Glutamatergic neuron (in vitro differentiated cells): ENCODE data around the gene KRTAP27-1. TPM values are rescaled to one million over a fixed set of nuclear protein-coding genes. Genes with fewer than 3 reads are reported as not detected.

Experiments
- DNase-seq: peaks from one replicate; pipeline ENCODE4 v3.0.0; 2022
- H3K27ac Mint-ChIP-seq: one replicate; pipeline ENCODE4 v1.8.0; 2020; ENCODE audit warnings: mild to moderate bottlenecking, mixed read lengths, inconsistent platforms; ENCODE audit not compliant: unreplicated experiment
- H3K27me3 Mint-ChIP-seq: one replicate; pipeline ENCODE4 v1.8.0; 2020; ENCODE audit warnings: mild to moderate bottlenecking, moderate library complexity, mixed read lengths, inconsistent platforms; ENCODE audit not compliant: unreplicated experiment
- H3K36me3 Mint-ChIP-seq: one replicate; pipeline ENCODE4 v1.8.0; 2020; ENCODE audit warnings: mild to moderate bottlenecking, mixed read lengths, inconsistent platforms; ENCODE audit not compliant: unreplicated experiment
- H3K4me1 Mint-ChIP-seq: one replicate; pipeline ENCODE4 v1.8.0; 2020; ENCODE audit warnings: mild to moderate bottlenecking, low read depth, mixed read lengths, inconsistent platforms; ENCODE audit not compliant: unreplicated experiment
- H3K4me3 Mint-ChIP-seq: one replicate; pipeline ENCODE4 v1.8.0; 2020; ENCODE audit warnings: mild to moderate bottlenecking, mixed read lengths, inconsistent platforms; ENCODE audit not compliant: unreplicated experiment
- H3K9me3 Mint-ChIP-seq: one replicate; pipeline ENCODE4 v1.8.0; 2020; ENCODE audit warnings: mild to moderate bottlenecking, moderate library complexity, mixed read lengths, inconsistent platforms; ENCODE audit not compliant: unreplicated experiment
- CTCF ChIP-seq: fragments of 200-600 bp; sonication (generic); IDR thresholded peaks from one replicate; pipeline ENCODE4 v1.5.0; 2021; ENCODE audit not compliant: partially characterized antibody, unreplicated experiment
- long read RNA-seq: library from polyadenylated mRNA; unstranded; transcript quantifications from one replicate; pipeline ENCODE4 v2.0.0, GENCODE V29; 2020; ENCODE audit not compliant: unreplicated experiment
- total RNA-seq: library from RNA; stranded (reverse); fragmentation: NEBNext Ultra II Directional; extraction: Animal tissue kit (Norgen Biotek cat#: 25700); gene quantifications from one replicate; pipeline ENCODE4 v1.2.1, GENCODE V29; 2021; ENCODE audit not compliant: unreplicated experiment

Gene KRTAP27-1
- total RNA-seq: not detected
- long read RNA-seq: 0 reads

GRCh38 chr21:30337276-30337744 lies at the start of gene KRTAP27-1:
Gene KRTAP27-1, minus strand, starts transcription at chr21:30337694. Its CDS starts 26 bp downstream, at chr21:30337668.
- no peak for TF ChIP-seq CTCF
- Mint-ChIP-seq H3K36me3 (no peaks in the 10 kb centered on the region), H3K4me1 (no peaks in the 10 kb centered on the region), H3K9me3 (no peaks in the 10 kb centered on the region), H3K27ac (no peak within 1 kb of the TSS), H3K4me3 (no peak within 1 kb of the TSS), H3K27me3 (no peaks in the 10 kb centered on the region)
- no peak for DNase-seq

GRCh38 chr21:30382201-30382600 lies 44.7 kb upstream of the KRTAP27-1 start:
- H3K4me1 Mint-ChIP-seq: no peaks in the 10 kb centered on the region
- H3K27me3 Mint-ChIP-seq: no peaks in the 10 kb centered on the region
- no peak for DNase-seq
- TF ChIP-seq CTCF: no peak
- no peaks in the 10 kb centered on the region for H3K36me3 Mint-ChIP-seq
- H3K27ac Mint-ChIP-seq: no peak overlapping the region
- H3K9me3 Mint-ChIP-seq: no peaks in the 10 kb centered on the region
- H3K4me3 Mint-ChIP-seq: no peak overlapping the region

GRCh38 chr21:30372139-30372770 lies 34.8 kb upstream of the KRTAP27-1 start, which contains the start of gene KRTAP13-2:
Gene KRTAP13-2, minus strand, starts transcription at chr21:30372271. Its CDS starts 58 bp downstream, at chr21:30372213.
- no peak for DNase-seq
- H3K4me1 Mint-ChIP-seq: no peaks in the 10 kb centered on the region

GRCh38 chr21:30355906-30356305 lies 18.4 kb upstream of the KRTAP27-1 start:
- H3K9me3 Mint-ChIP-seq: no peaks in the 10 kb centered on the region
- H3K36me3 Mint-ChIP-seq: no peaks in the 10 kb centered on the region
- no peak for DNase-seq
- no peaks in the 10 kb centered on the region for H3K4me1 Mint-ChIP-seq
- no peak for TF ChIP-seq CTCF
- no peak overlapping the region for H3K4me3 Mint-ChIP-seq
- no peak overlapping the region for H3K27ac Mint-ChIP-seq
- no peaks in the 10 kb centered on the region for H3K27me3 Mint-ChIP-seq

More at GRCh38 chr21:30372139-30372770, 34.8 kb upstream of the KRTAP27-1 start, which contains the start of gene KRTAP13-2:
- TF ChIP-seq CTCF: no peak
- no peak within 1 kb of the TSS for H3K27ac Mint-ChIP-seq
- H3K36me3 Mint-ChIP-seq: no peaks in the 10 kb centered on the region
- H3K27me3 Mint-ChIP-seq: no peaks in the 10 kb centered on the region
- H3K4me3 Mint-ChIP-seq: no peak within 1 kb of the TSS
- no peaks in the 10 kb centered on the region for H3K9me3 Mint-ChIP-seq

GRCh38 chr21:30354308-30355005 lies 17.0 kb upstream of the KRTAP27-1 start:
- Mint-ChIP-seq H3K36me3 (no peaks in the 10 kb centered on the region), H3K4me3 (no peak overlapping the region), H3K4me1 (no peaks in the 10 kb centered on the region), H3K27ac (no peak overlapping the region), H3K9me3 (no peaks in the 10 kb centered on the region), H3K27me3 (no peaks in the 10 kb centered on the region)
- TF ChIP-seq CTCF: no peak
- DNase-seq: no peak
